ENCODE measurements around the gene ADAMTS12.

GRCh38 chr5:33833237-33833575 lies 58.6 kb downstream of the ADAMTS12 start:
- TF ChIP-seq CTCF (IDR thresholded peaks at IDR 0.05): no peak
- TF ChIP-seq POLR2A (IDR thresholded peaks at IDR 0.05): no peak

All from lower leg skin (tissue), 3 donors.